Measurements from ENCODE around the gene NRCAM. TPM values are rescaled to one million over a fixed set of nuclear protein-coding genes. Genes with fewer than 3 reads are reported as not detected.

Gene NRCAM
- total and polyA plus RNA-seq, 2 of the 13 experiments (the other 11 are each of a cell fraction or from before 2014, with no cell fraction given): 0.31 to 0.33 TPM

DNA sequence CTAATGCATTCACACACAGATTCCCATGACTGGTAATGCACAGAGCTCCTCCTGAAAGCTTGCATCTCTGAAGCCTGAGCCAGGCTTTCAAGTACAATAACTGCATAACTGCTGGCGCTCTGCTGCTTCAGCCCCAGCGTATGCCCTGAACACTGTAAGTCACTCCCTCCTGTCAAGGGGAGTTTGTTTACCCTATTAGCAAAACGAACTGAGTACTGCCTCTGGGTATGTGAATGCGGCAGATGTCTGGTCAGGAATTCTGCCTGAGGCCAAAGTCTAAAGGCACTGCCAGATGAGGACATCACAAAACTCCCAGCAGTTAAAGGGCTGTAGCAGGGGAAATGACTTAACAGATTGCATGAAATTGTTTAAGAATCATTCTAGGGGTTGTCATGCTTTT is 97.7 kb downstream of the NRCAM start (continued):
- TF ChIP-seq, protein P1, sequence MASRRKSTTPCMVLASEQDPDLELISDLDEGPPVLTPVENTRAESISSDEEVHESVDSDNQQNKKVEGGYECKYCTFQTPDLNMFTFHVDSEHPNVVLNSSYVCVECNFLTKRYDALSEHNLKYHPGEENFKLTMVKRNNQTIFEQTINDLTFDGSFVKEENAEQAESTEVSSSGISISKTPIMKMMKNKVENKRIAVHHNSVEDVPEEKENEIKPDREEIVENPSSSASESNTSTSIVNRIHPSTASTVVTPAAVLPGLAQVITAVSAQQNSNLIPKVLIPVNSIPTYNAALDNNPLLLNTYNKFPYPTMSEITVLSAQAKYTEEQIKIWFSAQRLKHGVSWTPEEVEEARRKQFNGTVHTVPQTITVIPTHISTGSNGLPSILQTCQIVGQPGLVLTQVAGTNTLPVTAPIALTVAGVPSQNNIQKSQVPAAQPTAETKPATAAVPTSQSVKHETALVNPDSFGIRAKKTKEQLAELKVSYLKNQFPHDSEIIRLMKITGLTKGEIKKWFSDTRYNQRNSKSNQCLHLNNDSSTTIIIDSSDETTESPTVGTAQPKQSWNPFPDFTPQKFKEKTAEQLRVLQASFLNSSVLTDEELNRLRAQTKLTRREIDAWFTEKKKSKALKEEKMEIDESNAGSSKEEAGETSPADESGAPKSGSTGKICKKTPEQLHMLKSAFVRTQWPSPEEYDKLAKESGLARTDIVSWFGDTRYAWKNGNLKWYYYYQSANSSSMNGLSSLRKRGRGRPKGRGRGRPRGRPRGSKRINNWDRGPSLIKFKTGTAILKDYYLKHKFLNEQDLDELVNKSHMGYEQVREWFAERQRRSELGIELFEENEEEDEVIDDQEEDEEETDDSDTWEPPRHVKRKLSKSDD (CRISPR knock-in tag; IDR thresholded peaks at IDR 0.05; ENCODE audit: low read depth): peak; percentile 66; the same call in 1 of the 2 replicates
- TF ChIP-seq, protein P2, sequence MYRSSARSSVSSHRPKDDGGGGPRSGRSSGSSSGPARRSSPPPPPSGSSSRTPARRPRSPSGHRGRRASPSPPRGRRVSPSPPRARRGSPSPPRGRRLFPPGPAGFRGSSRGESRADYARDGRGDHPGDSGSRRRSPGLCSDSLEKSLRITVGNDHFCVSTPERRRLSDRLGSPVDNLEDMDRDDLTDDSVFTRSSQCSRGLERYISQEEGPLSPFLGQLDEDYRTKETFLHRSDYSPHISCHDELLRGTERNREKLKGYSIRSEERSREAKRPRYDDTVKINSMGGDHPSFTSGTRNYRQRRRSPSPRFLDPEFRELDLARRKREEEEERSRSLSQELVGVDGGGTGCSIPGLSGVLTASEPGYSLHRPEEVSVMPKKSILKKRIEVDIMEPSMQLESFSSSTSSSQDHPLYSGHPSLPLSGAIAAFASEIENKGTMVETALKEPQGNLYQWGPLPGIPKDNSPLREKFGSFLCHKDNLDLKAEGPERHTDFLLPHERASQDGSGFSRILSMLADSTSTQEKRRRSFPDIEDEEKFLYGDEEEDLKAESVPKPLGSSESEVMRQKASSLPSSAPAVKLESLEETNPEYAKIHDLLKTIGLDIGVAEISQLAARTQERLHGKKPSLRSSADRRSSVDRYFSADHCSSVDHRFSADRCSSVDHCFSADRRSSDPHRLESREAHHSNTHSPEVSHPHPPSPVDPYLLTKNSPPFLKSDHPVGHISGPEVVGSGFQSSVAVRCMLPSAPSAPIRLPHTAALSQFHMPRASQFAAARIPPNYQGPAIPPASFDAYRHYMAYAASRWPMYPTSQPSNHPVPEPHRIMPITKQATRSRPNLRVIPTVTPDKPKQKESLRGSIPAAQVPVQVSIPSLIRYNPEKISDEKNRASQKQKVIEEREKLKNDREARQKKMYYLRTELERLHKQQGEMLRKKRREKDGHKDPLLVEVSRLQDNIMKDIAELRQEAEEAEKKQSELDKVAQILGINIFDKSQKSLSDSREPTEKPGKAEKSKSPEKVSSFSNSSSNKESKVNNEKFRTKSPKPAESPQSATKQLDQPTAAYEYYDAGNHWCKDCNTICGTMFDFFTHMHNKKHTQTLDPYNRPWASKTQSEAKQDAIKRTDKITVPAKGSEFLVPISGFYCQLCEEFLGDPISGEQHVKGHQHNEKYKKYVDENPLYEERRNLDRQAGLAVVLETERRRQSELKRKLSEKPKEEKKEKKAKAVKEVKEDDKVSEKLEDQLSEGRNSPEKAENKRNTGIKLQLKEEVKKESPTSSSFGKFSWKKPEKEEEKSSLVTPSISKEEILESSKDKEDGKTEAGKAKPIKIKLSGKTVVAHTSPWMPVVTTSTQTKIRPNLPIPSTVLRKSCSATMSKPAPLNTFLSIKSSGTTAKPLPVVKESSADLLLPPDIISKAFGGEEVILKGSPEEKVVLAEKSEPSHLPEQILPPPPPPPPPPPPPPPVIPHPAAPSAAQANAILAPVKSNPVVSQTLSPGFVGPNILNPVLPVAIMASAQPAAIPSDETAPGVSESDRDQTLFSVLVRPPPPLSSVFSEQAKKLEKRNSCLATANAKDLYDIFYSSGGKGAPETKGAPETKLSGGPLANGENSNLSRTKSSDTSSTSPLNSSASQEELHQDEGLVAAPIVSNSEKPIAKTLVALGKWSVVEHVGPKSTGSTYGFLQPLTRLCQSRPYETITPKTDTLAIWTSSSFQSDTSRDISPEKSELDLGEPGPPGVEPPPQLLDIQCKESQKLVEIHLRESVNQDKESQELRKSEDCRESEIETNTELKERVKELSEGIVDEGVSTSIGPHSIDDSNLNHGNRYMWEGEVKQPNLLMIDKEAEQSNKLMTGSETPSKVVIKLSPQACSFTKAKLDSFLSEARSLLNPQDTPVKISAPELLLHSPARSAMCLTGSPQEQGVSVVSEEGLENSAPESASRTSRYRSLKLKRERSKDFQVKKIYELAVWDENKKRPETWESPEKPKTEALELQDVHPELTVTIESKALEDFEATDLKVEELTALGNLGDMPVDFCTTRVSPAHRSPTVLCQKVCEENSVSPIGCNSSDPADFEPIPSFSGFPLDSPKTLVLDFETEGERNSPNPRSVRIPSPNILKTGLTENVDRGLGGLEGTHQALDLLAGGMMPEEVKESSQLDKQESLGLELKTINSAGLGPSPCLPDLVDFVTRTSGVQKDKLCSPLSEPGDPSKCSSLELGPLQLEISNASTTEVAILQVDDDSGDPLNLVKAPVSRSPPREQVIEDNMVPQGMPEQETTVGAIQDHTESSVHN (CRISPR knock-in tag; IDR thresholded peaks at IDR 0.05): no peak
- TF ChIP-seq, protein P3, sequence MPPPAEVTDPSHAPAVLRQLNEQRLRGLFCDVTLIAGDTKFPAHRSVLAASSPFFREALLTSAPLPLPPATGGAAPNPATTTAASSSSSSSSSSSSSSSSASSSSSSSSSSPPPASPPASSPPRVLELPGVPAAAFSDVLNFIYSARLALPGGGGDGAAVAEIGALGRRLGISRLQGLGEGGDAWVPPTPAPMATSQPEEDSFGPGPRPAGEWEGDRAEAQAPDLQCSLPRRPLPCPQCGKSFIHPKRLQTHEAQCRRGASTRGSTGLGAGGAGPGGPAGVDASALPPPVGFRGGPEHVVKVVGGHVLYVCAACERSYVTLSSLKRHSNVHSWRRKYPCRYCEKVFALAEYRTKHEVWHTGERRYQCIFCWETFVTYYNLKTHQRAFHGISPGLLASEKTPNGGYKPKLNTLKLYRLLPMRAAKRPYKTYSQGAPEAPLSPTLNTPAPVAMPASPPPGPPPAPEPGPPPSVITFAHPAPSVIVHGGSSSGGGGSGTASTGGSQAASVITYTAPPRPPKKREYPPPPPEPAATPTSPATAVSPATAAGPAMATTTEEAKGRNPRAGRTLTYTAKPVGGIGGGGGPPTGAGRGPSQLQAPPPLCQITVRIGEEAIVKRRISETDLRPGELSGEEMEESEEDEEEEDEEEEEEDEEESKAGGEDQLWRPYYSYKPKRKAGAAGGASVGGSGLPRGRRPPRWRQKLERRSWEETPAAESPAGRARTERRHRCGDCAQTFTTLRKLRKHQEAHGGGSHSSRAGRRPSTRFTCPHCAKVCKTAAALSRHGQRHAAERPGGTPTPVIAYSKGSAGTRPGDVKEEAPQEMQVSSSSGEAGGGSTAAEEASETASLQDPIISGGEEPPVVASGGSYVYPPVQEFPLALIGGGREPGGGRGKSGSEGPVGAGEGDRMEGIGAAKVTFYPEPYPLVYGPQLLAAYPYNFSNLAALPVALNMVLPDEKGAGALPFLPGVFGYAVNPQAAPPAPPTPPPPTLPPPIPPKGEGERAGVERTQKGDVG (CRISPR knock-in tag; IDR thresholded peaks at IDR 0.05; ENCODE audit: borderline replicate concordance): no peak
- TF ChIP-seq DR1 (CRISPR knock-in tag; IDR thresholded peaks at IDR 0.05): no peak
- no peak for TF ChIP-seq U2AF1 (optimal IDR thresholded peaks at IDR 0.05; ENCODE audit: low read depth, low read length)
- TF ChIP-seq IRF2 (CRISPR knock-in tag; IDR thresholded peaks at IDR 0.05): peak; percentile 81
- TF ChIP-seq GZF1 (CRISPR knock-in tag; IDR thresholded peaks at IDR 0.05): no peak
- TF ChIP-seq SMAD1 (CRISPR knock-in tag; IDR thresholded peaks at IDR 0.05; ENCODE audit: borderline replicate concordance, low read depth): no peak
- peak; percentile 90 for TF ChIP-seq JUN (CRISPR knock-in tag; IDR thresholded peaks at IDR 0.05)
- TF ChIP-seq ZNF124 (CRISPR knock-in tag; IDR thresholded peaks at IDR 0.05): peak; percentile 76; the same call in 1 of the 2 replicates
- TF ChIP-seq, protein P4, sequence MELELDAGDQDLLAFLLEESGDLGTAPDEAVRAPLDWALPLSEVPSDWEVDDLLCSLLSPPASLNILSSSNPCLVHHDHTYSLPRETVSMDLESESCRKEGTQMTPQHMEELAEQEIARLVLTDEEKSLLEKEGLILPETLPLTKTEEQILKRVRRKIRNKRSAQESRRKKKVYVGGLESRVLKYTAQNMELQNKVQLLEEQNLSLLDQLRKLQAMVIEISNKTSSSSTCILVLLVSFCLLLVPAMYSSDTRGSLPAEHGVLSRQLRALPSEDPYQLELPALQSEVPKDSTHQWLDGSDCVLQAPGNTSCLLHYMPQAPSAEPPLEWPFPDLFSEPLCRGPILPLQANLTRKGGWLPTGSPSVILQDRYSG (CRISPR knock-in tag; IDR thresholded peaks at IDR 0.05): no peak
- no peak for TF ChIP-seq IKZF1 (IDR thresholded peaks at IDR 0.05)
- peak; percentile 76; the same call in 1 of the 2 replicates for TF ChIP-seq ZFP1 (CRISPR knock-in tag; IDR thresholded peaks at IDR 0.05)
- TF ChIP-seq, protein P5, sequence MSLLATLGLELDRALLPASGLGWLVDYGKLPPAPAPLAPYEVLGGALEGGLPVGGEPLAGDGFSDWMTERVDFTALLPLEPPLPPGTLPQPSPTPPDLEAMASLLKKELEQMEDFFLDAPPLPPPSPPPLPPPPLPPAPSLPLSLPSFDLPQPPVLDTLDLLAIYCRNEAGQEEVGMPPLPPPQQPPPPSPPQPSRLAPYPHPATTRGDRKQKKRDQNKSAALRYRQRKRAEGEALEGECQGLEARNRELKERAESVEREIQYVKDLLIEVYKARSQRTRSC (CRISPR knock-in tag; IDR thresholded peaks at IDR 0.05; ENCODE audit: low read depth): no peak

All from HepG2 (cell line).